GM19193 (cell line): ENCODE data around the gene ARSA.

Source experiments
- POLR2A ChIP-seq: IDR thresholded peaks from 4 replicates; pipeline ENCODE4 v1.6.1; 2011; ENCODE audit not compliant: insufficient read depth, insufficient read length; ENCODE audit errors: extremely low read depth

ARSA gene

DNA sequence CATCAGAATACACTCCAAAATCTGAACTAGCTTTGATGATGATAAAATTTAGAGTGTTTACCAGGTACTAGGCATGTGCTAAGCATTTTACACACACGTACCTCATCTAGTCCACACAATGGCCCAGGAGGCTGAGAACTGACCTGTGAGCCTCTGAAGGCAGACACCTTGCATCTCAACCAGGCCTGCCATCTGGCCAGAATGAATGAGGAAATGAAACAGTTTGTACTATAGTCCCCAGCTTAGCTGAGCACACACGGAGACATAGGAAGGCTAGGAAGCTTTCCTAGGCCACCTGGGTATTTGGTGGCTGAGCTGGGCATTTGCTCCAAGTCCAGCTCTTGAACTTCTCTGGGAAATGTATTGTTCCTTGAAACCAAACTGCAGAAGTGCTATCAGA is 37.8 kb upstream of the ARSA start:
- TF ChIP-seq POLR2A: no peak

DNA sequence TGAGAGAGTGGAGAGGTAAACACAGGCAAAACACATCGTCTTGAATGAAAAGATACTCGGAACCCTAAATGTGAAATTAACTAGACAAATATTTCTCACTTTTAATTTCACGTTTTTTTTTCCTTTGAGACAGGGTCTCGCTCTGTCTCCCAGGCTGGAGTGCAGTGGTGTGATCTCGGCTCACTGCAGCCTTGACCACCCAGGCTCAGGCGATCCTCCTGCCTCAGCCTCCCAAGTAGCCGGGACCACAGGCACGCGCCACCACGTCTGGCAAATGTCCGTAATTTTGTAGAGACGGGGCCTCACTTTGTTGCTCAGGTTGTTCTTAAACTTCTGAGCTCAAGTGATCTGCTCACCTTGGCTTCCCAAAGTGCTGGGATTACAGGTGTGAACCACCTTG is 37.3 kb upstream of the ARSA start:
- TF ChIP-seq POLR2A: no peak

DNA sequence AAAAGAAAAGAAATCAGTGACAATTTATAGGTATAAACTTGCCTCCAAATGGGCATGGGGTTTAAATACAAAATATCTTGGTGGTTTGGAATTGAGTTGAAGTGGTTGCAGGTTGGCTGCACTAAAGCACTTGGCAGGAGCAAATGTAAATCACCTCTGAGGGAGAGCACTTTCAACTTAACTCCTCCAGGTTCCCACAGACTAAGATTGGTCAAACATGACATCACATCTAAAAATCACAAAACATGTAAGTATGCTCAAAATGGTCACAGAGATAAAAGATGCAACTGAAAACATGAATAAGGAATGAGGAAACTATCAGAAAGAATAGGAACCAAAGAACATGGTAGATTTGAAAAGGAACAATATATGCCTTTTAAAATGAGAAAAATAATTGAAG is 32.4 kb upstream of the ARSA start:
- no peak for TF ChIP-seq POLR2A

DNA sequence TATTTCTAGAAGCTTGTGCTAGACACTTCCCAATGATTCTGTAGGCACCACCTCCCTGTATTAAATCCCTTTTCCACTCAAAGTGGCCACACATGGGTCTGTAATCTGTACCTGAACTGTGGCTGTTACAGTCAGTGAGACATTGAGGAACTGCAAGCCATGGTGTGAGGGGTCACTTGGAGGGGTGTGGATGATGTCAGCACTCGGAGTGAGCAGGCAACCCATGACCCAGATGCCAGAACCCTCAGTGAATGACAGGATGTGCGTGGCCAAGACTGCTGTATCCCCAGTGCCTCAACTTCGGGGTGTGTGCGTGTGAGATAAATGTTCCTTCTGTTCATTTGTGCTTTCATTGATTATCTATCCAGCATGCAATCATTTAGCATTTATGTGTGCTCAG is 30.0 kb upstream of the ARSA start:
- TF ChIP-seq POLR2A: no peak

DNA sequence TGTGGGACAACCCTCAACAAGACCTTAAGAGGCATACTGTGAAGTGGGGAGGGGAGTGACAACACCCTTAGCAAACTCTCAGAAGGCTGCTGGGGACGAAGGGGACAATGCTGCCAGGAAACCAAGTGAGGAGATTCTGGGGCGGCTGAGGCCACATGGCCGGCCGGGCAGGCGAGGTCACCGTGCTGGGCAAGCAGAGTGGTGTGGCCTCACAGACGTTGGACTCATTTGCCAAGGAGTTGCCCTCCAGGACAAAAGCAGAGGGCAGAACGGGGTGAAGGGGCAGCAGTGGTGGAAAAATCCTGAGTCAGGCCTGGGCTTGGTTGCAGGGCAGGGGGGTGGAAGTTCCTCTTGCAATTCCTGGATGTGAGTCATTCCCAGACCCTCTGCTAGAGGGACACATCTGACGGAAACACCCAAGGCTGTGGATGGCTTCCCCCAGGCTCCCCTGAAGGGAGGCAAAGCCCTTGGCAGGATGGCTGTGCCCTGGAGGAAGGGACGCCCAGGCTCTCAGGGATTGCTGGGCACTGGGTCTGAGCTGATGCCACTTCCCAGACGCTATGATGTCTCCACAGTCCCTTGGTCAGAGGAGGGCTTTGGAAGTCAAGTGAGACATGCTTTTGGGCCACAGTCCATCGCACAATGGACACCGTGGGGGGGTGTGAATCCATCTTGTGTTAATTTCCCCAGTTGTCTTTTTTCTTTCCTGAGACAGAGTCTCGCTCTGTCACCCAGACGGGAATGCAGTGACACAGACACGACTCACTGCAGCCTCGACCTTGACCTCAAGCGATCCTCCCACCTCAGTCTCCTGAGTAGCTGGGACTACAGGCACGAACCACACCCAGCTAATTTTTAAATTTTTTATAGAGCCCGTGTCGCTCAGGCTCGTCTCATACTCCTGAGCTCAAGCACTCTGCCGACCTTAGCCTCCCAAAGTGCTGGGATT is 28.4 kb upstream of the ARSA start:
- no peak for TF ChIP-seq POLR2A

DNA sequence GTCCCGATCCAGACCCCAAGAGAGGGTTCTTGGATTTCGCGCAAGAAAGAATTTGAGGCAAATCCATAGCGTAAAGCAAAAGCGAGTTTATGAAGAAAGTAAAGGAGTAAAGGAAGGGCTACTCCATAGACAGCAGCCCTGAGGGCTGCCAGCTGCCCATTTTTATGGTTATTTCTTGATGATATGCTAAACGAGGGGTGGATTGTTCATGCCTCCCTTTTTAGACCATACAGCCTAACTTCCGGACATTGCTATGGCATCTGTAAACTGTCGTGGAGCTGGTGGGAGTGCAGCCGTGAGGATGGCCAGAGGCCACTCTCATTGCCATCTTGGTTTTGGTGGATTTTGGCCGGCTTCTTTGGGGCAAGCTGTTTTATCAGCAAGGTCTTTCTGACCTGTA is 25.3 kb upstream of the ARSA start:
- TF ChIP-seq POLR2A: no peak

DNA sequence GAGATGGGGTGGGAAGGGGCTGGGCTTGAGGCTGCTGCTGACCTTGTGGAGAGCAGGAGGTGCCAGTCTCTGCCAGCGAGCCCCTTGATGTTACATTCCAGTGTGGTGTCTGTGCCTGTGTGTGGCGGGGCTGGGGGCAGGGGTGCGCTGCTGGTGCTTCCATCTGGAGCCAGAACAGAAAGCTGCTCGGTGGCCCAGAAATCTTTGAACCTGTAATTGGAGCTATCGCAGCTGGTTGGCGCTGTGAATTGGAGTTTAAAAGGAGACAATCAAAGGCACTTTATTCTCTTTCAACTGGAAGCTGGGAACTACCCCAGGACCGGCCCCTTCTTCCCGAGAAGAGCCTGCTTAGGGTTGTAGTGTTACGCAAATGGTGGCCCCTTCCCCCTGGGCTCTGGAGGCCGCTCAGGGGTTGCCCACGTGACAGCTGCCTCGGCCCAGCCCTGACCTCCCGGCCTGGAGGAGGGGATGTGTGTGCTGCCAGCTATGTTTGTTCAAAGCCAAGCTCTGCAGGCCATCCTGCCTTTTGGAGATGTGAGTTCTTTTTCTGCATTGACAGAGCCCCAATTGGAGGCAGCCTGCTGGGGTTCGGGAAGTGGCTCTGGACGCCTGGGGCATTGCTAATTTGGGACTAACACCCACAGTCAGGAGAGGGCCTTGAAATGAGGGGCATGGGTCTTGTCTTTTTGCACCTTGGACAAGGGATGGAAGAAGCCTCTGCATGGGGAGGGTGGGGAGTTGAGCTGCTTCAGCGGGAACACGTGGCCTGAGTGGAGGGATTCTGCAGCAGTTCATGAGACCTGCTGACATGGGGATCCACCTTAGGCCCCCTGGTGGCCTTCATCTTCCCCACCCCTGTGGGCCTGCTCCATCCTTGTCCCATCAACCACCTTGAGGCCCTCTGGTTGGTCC is 14.0 kb upstream of the ARSA start:
- TF ChIP-seq POLR2A: no peak

DNA sequence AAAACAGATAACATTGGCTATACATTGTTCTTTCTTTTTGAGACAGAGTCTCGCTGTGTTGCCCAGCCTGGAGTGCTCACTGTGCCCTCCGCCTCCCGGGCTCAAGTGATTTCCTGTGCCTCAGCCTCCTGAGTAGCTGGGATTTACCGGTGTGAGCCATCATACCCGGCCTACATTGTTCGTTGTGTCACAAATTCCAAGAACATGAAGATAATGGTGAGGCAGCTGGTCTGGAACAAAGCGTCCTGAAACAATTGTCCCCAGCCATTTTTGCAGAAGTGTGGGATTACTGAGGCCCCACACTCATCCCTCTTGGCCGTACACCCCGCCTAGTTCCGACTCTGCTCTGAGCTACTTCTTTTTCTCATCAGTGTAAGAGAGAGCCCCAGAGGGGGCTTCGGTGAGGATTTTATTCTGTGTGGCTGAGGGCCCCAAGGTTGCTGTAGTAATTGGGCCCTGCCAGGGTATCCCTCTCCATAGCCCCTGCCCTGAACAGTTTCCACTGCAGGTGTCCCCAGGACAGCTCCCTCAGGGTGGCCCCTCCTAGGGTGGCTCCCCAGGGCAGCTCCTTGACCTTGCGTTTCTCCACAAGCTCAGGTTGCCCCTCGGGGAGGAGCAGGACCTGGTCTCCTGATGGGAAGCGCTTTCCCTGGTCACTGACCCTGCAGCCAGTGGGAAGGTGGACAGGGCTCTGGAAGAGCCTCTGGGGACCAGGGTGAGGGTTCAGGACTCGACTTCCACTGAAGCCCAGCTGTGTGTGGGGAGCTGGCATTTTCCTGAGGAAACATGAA is 13.1 kb upstream of the ARSA start:
- TF ChIP-seq POLR2A: no peak

DNA sequence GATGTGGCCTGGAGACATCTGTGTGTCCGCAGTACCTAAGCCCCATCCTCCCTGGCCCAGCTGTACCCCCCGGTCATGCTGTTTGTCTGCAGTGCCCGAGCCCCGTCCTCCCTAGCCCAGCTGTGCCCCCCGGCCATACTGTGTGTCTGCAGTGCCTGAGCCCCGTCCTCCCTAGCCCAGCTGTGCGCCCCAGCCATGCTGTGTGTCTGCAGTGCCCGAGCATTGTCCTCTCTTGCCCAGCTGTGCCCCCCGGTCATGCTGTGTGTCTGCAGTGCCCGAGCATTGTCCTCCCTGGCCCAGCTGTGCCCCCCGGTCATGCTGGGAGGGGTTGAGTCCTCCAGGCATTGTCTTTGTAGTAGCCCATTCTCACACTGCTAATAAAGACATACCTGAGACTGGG is 7.6 kb upstream of the ARSA start:
- no peak for TF ChIP-seq POLR2A

DNA sequence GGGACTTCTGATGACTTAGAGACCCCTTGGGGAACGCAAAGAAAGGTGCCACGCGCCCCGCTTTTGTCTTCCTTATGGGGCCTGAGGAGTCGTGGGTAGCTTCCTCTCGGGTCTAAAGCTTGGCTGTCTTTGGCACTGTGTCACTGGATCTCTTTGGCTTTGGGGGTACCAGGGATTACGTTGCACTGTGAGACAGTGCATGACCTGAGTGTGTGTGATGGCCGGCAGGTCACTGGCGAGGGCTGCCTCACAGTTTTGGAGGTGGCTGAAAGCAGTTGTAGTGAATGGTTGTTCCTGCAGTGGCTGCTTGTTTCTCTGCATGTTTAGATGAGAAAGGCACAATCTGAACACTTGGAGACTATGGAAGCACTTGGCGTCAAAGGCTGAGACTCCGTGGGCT is 5.8 kb upstream of the ARSA start:
- TF ChIP-seq POLR2A: no peak

DNA sequence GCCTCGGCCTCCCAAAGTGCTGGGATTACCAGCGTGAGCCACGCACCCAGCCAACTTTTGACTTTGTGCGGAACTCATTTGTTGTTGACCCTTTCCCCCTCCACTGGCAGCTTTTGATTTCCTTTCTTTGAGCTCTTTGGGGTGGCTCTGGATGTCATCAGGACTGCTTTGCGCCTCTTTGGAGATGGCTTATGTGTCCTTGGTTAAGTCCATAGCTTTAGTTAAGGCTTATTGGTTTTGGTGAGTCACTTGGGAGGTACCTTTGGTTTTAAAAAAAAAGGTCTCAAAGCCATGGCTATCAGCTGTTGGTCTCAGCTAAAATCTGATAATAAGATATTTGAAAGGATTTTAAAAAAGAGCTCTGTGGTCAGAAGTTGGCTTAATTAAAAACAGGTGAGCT is 5.1 kb upstream of the ARSA start:
- no peak for TF ChIP-seq POLR2A

DNA sequence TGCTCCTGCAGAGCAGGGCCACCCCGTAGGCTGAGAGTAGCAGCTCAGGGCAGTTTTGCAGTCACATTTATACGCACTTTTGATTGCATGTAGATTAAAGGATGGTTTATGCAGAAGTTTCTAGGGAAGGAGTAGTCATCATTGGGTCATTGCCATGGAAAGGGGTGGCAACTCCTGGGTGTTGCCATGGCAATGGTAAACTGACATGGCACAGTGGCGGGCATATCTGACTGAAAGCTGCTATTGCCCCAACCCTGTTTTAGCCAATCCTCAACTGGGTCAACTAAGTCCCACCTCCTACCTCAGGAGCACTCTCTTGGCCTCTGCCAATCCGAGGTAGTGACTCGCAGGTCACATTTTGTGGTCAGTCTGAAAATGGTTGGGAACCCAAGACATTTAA is 2.4 kb upstream of the ARSA start:
- no peak for TF ChIP-seq POLR2A

DNA sequence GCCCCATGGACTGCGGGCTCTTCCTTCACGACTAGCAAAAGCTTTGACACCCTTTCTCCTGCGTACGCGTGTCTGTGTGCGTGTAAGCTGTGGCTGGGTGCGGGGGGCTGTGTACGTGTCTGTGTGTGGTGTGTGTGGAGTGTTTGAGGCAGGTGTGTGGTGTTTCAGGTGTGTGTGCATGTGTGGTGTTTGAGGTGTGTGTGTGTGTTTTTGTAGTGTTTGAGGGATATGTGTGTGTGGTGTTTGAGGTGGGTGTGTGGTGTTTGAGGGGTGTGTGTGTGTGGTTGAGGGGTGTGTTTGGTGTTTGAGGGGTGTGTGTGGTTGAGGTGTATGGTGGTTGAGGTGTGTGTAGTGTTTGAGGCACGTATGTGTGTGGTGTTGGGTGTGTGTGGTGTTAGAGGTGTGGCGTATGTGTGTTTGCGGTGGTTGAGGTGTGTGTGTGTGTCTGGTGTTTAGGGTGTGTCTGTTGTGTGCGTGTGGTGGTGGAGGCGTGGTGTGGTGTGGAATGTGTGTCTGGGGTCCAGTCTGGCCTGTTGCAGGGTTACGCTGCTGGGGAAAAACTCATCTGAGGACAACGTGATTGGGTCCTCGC is 687 bp upstream of the ARSA start:
- no peak for TF ChIP-seq POLR2A

DNA sequence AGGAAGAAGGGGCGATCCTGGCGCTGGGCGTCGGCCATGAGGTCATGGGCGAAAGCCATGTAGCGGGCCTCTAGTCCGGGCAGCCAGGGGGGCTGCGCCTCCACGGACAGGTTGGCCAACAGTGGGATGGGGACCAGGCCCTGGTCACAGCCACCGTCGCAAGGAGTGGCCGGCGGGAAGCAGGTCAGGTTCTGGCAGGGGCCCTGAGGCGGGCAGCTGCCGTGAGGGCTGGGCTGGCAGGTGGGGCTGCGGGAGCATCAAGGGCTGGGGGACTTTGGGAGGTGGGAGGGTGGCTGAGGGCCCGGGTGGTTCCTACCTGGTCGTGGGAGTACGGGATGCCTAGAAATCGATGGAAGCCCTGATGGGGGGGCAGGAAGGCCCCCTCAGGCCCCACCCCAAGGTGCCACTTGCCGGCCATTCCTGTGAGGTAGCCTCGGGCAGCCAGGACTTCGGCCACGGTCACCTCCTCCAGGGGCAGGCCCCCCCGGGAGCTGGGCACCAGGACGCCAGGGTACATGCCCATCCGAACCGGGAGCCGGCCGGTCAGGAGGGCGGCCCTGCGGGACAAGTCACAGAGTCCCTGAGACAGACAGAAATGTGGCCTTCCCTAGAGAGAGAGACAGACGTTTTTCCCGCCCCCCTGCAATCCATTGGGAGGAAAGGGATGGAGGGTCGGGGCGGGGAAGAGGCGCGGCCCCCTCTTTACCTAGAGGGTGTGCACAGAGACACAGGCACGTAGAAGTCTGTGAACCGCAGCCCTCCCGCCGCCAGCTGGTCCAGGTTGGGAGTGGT is 906 bp downstream of the ARSA start:
- no peak for TF ChIP-seq POLR2A

DNA sequence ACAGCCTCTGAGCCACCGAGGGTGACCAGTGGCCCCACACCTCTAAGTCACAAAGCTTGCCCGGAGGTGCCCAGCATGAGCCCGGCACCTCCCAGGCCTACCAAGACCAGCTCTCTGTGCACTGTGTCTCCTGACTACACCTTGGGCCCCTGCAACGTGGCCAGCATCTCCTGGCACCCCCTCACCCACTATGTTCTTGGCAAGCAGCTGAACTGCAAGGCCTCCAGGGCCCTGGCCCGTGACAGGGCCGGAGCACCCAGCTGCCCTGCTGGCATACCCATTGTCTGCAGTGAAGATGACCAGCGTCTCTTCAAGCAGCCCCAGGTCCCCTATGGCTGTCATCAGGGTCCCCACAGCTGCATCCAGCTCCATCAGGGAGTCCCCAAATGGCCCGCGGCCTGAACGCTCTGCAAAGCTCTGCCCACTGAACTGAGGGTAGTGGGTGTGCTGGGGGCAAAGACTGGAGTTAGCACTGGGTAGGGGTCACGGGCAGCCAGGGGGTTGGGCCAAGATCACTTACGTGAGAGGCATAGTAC is 1.6 kb downstream of the ARSA start:
- no peak for TF ChIP-seq POLR2A
